ENCODE measurements around the gene MMD. TPM values are rescaled to one million over a fixed set of nuclear protein-coding genes. Genes with fewer than 3 reads are reported as not detected.

MMD gene
- total RNA-seq, 5 donors from 2014 or later (not counting 1 experiment from before 2014, with no cell fraction given) = 12.8 to 26.3 (median 17.5) TPM

Other genes with a start within 250 kb of the MMD start
- 1 to 10 TPM in 3 of 5 donors, under 1 TPM in 2; 0.55 to 5.2 (median 2.5) TPM for gene HLF, start 156.9 kb downstream of the MMD start, total RNA-seq
- not detected for gene SMIM36, start 89.6 kb upstream of the MMD start, total RNA-seq

All from T-cell (primary cell).